B cell (primary cell): Measurements from ENCODE around the gene HSDL2.

Experiments used
- CTCF ChIP-seq: fragments of 200-600 bp; IDR thresholded peaks from one replicate; pipeline ENCODE4 v1.8.0; 2022; ENCODE audit warnings: antibody characterized with exemption, mild to moderate bottlenecking
- EZH2 ChIP-seq: IDR thresholded peaks from 2 replicates; pipeline ENCODE4 v1.6.1; 2012; ENCODE audit warnings: borderline replicate concordance, low read depth, mild to moderate bottlenecking, moderate library complexity, low read length; ENCODE audit not compliant: insufficient read depth, poor library complexity, severe bottlenecking

- TF ChIP-seq CTCF (no peak), EZH2 (no peak)
Measured at GRCh38 chr9:112380102-112380824, at the start of gene HSDL2.
